ENCODE data around the gene AATF.

The AATF gene

DNA sequence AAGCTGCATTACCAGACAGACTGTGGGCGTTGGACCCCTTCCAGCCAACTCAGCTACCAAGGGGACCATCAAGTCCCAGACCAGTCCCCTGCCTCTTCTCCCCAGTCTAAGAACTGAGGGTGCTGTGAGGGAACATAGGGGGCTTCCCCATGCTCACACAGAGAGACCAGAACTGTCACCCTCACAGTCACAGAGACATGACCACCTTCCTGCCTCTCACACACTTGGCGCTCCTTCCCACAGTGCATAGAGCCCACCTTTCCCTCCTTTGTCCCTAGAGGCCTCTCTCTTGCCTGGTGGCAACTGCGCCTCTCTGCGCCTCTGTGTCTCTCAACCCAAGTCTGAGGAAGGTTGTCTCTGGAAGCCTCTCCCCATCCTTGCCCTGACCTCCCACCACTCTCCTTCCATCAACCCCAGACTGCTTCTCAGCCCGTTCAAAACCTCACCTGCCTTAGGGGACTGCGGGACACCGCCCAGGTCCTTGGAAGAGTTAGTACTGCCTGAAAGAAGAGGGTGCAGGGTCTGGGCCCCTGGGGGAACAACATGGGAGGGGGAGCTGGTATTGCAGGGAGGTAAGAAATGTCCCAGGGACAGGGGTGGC is 17.6 kb upstream of the AATF start:
- DNase-seq, result no peak

DNA sequence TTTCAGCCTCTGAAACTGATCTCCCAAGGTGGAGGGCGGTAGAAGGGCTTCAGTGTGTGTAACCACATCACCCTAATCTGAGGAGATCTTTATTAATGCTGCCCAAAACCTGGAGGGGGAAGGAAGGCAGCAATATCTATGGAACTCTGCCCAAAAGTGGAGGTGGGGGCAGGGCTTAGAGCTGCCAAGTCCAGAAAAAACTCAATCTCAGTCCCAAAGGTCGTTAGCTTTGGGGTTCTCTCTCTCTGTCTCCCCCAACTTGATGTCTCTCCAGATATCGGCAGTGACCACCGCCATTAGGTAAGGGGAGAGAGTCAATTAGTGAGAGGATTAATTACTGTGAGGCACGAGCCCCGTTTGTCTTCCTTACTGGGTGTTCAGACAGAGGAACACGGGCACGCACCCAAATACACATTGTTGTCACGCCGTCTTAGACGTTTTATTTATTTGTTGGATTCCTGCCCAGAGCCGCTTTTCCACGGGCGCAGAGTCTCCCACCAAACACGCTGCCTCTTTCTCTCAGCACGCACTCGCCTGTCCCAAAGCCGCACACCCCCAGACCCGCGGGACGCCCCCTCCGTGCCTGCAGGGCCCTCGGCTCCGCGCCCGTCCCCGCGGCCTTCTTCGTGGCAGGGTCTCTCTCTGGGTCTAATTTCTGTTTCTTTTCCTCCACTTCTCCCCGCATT is 16.9 kb upstream of the AATF start:
- DNase-seq, result no peak

DNA sequence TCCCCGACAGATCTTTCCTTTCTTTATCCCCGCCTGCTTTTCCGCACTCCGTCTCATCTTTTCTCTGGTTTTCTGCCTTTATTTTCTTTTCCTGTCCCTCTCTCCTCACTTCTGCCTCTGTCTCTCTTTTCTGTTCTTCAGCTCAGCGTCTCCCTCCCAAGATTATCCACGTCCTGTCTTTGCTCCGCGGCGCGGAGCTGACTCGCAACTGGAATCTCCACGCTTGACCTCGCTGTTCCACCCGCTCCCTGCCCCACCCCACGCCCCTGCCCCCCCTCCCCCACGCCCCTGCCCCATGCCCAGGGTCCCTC is 16.4 kb upstream of the AATF start:
- no peak for DNase-seq

DNA sequence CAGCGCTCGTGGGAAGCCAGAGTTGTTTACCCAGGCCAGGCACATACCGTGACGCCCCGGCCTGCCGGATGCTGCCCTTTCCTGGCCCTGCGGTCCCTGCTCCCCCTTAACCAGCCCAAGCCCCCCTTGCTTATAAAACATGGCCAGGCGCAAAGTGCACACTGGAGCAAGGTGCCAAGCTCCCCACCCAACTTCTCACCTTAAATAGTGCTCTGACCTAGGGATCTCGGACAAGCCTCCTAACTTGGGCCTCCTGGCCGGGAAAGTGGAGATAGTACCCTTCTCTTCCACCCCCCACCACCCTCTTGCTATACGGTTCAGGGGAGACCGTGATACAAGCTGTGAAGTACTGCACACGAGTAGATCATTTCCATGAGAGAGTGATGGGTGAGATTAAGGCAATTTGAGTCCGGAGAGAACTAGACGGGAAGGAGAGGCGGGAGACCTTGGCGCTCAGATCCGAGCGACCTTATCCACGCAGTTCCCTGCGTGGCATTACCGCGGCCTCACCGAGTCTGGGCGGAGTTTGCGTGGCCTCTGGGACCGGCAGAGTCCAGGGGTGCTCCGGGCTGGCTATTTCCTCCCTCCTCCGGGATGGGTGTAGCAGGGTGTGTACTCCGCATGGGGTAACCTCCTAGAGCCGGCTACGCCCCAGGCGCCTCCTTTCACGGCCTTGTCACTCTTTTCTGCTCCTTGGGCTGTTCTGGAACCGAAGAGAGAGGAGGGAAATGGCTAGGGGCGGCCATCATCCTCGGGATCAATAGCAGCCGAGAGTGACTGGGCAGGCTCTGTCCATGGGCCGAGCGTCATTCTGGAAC is 15.9 kb upstream of the AATF start:
- no peak for DNase-seq

DNA sequence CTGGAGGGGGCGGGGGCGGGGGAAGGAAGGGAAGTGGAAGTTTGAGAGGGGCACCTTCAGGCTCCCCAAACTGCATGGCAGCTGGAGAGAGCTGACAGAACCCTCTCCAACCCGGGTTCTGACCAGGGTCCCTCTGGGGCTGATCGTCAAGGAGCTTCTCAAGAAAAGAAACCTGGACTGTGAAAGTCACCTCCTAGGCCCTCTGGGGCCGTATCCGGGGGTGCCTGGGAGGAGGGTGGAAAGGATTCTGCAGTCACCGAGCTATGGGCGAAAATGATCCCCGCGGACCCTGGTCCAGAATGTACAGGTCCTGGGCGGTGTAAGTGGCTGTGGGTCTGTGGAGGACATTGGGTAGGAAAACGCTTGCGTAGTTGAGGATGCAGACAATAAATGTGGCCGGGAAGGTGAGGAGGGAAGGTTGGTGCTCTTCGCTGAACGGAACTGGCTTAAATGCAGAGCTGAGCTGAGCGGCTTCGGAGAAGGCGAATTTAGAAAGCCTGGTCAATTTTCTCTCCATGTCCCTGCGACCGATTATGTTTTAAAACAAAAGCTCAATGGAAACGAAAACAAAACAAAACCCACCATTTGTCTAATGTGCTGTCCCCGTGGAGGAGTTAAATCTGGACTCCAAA is 15.1 kb upstream of the AATF start:
- DNase-seq, result no peak

DNA sequence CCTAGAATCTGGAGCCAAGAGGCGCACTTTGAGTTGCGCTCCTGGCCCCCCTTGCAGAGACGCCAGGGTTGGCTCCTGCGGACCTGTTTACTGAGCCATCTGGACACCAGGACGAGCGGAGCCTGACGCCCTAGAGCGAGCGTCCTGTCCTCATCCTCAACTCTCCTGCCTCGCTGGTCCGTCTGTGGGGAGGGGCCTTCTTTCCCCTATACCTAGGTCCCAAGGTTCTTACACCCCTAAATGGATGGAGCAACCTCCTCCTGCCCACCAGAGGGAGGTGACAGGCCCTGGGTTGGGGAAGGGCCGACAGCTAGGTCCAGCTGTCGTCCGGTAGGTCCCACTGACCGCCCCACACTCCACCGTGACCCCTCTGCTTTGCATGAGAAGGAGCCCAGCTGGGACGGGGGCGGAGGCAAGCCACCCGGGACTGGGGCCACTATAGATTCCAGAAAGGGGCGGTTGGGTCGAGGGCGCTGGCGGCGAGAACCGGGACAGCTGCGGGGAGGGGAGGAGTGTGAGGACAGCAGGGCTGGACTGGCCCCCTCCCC is 14.5 kb upstream of the AATF start:
- DNase-seq, result no peak

DNA sequence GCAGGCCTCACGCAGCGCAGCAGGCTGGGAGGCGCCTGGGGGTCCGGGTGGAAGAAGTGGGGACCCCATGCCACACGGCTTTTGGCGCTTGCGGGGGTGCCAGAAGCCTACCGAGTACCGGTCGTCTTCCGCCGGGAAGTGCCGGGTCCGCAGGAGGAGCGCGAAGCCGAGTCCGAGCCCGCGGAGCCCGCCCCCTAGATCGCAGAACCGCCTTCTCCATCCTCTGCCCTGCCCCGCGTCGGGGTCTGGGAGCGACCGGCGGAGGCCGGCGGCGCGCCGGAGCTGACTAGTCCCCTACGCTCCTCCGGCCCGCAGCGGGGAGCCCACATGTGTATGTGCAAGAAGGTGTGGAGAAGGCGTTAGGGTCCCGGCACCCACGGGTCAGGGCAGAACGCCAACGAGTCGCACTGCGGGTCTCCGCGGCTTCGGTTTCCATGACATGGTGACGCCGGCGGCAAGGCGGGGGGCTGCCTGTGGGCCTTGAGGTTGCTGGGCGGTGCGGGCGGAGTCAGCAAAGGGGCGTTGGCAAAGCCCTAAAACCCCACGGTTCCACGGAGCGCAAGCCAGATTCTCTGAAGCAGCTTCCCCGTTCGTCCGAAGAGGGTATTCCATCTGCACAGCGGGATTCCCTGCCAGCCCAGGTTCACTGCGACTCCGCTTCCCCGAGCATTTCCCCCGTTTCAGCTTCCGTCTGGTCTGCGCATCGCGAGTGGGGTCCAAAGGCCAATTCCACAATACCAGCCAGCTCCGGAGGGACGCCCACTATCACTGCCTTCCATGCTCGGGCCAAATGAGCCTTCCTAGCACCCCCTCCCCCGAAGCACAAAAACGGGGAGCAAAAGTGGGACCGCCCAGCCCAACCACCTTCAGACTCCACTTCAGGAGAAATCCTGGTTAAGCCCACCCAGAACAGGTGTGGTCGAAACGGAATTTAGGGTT is 13.8 kb upstream of the AATF start:
- DNase-seq, result no peak

DNA sequence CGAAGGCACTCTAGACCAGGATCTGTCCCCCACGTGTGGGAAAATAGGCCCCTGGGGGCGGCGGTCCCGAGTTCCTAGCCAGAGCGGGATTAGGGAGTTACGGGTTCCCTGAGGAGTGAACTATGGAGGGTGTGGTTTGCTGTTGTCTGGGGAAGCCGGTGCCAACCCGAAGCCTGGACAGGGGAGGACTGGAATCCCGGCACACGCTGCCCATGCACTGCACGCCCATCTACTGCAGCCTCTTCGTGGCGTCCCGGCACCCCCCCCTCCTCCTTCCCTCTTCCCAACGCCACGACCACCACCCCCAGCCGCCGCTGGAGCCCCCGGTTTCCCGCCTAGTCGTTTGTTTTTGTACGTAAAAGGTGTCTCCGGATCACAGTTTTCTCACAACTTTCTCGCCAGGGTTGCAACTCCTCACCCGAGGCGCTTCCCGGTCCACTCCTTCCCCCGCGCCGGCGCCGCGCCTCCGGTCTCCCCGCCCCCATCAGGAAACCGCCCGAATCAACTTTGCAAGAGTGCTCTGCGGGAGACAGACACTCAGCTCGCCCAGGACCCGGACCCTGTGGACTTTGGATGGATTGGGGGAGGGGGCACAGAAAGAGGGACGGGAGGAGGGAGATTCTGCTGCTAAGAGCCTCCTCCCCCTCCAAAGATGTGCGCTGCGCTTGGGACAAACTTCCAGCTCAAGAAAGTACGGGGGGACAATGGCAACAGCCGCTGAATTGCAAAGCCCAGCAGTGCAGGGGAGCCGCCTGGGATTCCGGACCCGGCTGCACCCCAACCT is 12.9 kb upstream of the AATF start:
- DNase-seq, result no peak

DNA sequence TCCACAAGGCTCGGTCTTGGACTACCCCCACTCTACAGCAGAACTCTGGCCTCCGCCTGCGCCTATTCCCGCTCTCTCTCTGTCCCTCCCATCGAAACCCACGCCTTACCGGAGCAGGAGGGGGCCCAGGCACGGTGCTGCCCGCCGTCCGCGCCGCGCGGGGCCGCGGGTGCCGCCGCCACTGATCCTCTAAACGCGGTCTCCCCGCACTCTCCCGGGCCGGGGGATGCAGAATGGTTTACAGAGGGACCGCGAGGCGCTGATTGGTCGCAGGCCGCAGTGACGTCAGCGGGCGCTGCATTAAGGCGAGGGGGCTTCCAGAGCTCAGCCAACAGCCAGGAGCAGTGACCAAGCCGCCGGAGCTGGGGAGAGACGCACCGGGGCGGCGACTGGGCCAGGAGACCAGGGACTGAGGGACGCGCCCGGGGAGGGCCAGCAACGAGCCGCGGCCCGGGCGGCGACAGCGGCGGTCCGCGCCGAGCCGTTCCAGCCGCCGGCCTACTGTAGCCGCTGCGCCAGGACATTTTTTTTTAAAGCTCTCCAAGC is 12.2 kb upstream of the AATF start:
- no peak for DNase-seq

DNA sequence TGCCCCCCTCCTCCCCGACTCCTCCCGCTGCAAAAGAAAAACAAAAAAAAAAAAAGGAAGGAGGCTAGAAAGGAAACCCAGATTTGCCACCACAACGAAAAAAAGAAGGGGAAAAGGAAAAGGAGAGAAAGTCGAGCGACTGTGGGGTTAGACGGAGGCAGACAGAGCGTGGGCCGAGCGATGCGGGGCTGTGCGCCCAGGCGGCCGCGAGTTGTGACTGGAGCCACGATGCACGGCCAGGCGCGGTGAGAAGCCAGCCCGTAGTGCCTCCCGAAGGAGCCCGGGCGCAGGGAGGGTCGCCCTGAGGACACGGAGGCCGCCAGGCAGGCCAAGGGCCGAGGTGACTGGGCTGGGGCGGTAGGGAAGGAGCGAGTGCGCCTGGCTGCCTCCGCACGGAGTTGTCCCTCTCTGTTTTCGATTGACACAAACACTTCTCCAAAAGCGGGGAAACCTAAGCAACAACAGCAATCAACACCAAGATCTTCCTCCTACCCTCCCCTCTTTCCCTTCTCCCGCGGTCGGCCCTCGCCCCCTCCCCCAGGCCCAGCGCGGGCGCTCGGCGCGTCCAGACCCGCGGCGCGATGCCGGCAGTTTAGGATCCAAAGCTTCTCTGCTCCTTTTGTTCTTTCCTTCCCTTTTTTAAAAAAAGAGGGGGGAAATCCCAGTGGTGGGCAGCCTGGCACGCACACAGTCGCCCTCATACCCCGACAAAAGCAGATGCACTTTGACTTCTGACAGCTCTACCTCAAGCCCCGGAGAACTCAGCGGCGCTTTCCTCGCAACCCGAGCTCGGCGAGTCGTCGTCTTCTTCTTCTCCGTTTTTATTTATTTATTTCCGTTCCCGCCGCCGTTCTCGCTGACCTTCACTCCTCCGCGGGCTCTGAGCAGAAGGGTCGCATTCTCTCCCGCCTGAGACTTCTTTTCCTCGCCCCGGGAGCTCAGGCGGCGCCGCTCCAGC is 11.5 kb upstream of the AATF start, which contains the start of gene LHX1:
Gene LHX1 (plus strand): TSS at position 475 of the 958 bp plus-strand sequence. CDS start 723 bp downstream, outside the sequence.
- DNase-seq, result no peak

DNA sequence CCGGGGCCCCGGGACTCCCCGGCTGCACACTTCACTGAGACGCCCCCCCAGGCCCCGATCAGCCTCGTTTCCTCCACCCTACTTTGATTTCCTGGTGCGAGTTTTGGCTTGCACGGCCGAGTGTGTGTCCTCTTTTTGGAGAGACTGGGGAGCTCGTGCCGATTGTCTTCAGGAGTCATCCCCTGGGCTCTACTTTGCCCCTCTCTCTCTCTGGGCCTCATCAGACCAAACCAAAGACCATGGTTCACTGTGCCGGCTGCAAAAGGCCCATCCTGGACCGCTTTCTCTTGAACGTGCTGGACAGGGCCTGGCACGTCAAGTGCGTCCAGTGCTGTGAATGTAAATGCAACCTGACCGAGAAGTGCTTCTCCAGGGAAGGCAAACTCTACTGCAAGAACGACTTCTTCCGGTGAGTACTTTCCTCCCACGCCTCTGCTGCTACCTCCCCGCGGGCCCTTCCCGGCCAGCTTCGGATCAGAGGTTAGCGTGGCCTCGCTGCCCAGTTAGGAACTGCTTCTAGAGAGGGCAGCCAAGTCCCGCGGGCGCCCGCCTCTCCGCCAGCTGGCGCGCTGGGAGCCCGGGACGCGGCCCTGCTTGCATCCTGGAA is 10.7 kb upstream of the AATF start:
- DNase-seq, result no peak

DNA sequence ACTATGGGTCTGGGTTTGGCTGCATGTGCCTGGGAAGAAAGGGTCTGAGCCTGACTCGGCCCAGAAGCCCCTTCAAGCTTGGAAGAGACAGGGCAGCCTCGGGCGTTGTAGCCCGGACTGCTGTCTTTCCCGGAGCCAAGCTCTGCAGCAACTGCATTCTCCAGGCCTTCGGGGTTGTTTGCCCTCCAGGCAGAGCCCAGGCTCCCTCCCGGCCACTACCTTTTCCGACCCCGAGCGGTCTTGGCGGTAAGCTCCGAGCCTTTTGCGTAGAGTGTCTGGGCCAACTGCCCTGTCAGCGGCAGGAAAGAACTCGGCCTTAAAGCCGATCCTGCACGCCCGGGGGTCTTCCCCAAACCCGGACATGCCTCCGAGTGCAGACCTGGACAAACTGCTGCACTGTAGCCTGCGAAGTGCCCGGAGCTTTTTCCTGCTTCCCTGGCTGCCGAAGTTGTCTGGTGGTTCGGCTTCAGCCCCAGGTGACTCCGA is 10.1 kb upstream of the AATF start:
- DNase-seq, result no peak

DNA sequence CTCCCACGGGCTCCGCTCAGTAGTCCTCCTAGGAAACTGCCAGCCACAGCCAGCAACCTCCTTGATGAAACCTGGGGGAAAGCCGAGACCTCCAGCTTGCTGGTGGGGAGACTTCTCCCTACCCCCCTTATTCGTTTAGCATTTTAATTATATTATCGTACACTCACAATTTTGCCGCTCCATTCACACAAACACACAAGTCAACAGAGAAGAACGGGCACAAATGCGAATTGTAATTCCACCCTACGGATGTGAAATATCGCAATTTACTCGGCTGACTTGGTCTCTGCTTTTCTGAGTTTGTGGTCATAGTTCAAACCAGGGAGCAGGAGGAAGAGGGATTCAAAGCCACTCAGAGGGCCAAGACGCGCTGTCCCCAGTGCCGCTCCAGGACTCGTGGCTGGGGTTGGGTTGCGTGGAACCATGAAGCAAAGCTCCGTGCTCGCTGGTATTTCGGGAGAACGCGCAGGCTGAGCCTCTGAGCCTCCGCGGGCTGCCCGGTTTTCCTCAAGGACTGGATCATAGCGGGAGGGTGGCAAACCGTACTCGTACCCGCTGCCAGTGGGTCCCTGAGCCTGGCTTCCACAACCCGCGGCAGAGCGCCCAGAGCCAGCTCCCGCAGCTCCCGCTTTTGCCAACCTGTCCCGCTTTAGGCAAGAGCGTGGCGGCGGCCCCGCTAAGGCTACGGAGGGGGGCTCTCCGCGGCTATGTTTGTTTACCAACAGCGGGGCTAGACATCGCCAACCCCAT is 9.5 kb upstream of the AATF start:
- DNase-seq, result no peak

DNA sequence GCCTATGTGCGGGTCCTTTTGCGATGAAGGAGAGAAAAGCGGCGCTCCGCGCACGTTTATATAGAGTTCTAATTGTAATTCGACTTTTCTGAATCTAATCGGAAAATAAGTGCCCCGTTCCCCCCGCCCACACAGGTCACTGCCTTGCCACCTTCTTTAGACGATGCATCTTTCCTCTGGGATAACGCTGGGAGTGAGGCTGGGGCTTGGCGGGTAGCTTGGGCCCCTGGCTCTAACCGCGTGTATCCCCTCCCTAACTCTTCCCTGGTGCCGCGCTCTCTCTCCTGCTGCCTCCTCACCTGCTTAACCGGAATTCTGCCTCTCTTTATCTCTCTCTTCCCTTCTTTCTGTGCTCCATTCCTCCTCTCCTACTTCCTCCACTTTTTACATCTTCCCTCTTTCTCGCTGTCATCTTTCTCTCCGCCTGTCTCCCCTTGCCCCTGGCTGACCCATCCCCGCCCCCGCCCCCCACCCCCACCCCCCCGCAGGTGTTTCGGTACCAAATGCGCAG is 8.9 kb upstream of the AATF start:
- DNase-seq, result no peak

DNA sequence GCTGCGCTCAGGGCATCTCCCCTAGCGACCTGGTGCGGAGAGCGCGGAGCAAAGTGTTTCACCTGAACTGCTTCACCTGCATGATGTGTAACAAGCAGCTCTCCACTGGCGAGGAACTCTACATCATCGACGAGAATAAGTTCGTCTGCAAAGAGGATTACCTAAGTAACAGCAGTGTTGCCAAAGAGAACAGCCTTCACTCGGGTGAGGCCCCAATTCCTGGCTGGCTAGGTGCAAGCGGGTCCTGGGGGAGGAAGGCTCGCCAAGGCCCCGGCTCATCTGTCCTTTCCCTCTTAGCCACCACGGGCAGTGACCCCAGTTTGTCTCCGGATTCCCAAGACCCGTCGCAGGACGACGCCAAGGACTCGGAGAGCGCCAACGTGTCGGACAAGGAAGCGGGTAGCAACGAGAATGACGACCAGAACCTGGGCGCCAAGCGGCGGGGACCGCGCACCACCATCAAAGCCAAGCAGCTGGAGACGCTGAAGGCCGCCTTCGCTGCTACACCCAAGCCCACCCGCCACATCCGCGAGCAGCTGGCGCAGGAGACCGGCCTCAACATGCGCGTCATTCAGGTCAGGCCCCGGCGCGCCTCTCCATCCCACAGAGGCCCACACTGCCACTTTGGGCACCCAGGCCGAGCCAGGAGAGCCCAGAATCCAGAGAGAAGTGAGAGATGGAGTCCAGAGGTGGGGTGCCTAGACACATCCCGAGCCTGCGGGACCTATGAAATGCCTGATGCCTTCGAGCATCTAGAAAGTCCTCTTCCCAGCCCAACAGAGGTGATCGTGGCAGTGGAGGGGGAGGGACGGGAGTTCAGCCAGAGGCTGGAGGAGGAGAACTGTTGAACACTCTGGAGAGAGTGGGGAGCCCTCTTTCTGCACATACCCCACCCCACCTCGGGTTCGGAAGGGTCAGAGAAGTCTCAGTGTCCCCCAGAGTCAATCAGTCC is 8.2 kb upstream of the AATF start:
- DNase-seq, result no peak

DNA sequence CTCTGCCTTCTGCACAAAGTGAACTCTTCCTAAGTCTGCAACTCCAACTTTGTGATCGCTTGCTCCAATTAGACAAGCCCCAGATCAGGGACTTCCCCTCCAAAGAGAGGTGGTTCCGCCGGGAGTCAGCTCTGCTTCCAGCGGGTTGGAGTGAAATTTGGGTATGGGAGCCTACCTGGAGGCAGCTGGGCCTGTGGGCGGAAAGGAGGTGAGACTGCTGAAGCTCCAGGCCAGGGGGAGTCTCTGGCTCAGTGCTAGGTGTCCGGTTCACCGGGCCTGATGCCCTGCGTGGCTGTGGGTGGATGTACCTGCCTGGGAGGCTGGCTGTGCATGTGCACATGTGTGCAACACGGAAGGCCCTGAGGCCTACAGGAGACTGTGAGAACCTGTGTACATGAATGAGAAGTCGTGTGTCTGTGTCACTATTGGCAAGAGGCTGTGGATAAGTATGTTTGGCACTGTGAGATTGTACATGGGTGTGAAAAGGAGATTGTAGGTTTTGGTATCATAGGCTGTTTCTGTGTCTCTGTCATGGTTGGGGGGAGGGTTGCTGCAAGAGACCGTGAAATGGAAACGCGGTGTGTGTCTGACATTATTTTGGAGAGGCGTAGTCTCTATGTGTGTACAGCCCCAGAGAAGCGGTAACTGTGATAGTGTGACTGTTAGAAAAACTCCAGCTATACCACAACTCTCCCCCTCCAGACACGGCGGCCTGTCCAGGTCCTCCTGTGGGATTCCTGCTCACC is 7.3 kb upstream of the AATF start:
- no peak for DNase-seq
